Dendritic cell treated with granulocyte-macrophage colony-stimulating factor and Interleukin-4, amounts not matched to agents 40 ng/mL and 50 ng/mL, for 4 days (primary cell): ENCODE data around the gene MIEF2.
A peak's percentile ranks its signal among the peaks of the same experiment; 100 is the strongest.
"Not testable (repeated sequence)": the region's sequence is repeated elsewhere in the genome, so short reads cannot be mapped to it uniquely, and the experiment has no call there.

ENCODE experiments used
- H3K27ac Mint-ChIP-seq: one replicate; pipeline ENCODE4 v1.8.0; 2022; ENCODE audit warnings: mild to moderate bottlenecking, mixed read lengths
- H3K27me3 Mint-ChIP-seq: one replicate; pipeline ENCODE4 v1.8.0; 2022; ENCODE audit warnings: mild to moderate bottlenecking, mixed read lengths
- H3K36me3 Mint-ChIP-seq: one replicate; pipeline ENCODE4 v1.8.0; 2022; ENCODE audit warnings: low read depth, mixed read lengths
- H3K4me1 Mint-ChIP-seq: one replicate; pipeline ENCODE4 v1.8.0; 2022; ENCODE audit warnings: low read depth, mixed read lengths
- H3K4me3 Mint-ChIP-seq: one replicate; pipeline ENCODE4 v1.8.0; 2022; ENCODE audit warnings: mild to moderate bottlenecking, moderate library complexity, mixed read lengths
- H3K9me3 Mint-ChIP-seq: one replicate; pipeline ENCODE4 v1.8.0; 2022; ENCODE audit warnings: mixed read lengths
- intact Hi-C: fragments of 100-400 bp; cut with micrococcal nuclease; formaldehyde crosslinking; loops from one replicate; pipeline ENCODE4 v1.15.0; 2022

MIEF2 gene

DNA sequence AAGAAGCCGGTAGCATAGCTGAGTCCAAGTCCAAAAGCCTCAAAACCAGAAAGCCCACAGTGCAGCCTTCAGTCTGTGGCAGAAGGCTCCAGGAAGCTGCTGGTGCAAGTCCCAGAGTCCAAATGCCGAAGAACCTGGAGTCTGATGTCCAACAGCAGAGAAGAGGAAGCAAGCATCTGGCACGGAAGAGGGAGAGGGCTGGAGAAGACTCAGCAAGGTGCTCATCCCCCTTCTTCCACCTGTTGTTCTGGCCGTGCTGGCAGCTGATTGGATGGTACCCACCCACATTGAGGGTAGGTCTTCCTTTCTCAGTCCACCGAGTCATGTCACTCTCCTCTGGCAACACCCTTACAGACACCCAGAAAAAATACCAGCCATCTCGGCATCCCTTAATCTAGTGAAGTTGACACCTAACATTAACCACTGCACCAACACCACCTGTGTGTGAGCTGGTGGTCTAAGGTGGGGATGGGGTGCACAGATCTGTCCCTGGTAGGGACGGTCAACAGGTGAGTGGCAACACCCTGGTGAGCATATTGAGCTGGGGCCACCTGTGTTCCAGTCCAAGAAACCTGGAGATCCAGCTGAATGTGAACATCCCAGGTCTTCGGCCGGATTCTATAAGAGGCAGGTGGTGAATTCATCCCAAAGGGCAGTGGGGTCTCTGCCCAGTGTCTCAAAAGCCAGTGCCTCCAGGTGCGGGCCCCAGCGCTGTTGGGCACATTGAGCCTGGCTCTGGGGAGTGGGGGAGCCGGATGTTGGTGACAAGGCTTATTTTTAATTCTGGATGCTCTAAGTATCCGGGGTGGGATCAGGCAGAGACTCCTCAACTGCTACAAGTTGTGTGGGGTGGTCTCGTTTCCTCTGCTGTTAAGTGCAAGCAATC lies 9.8 kb downstream of the MIEF2 start:
- Mint-ChIP-seq H3K36me3 (peaks cover 56% of the 10 kb centered on the region), H3K27me3 (no peaks in the 10 kb centered on the region), H3K4me3 (no peak overlapping the region), H3K4me1 (no peaks in the 10 kb centered on the region), H3K9me3 (no peaks in the 10 kb centered on the region), H3K27ac (no peak overlapping the region)
- intact Hi-C loops, result no loop called here

- H3K27ac Mint-ChIP-seq, result no peak overlapping the region
- H3K36me3 Mint-ChIP-seq, result peaks cover 98% of the 10 kb centered on the region
- H3K9me3 Mint-ChIP-seq, result no peaks in the 10 kb centered on the region
- no peak overlapping the region for H3K4me3 Mint-ChIP-seq
- H3K4me1 Mint-ChIP-seq, result no peaks in the 10 kb centered on the region
- no peaks in the 10 kb centered on the region for H3K27me3 Mint-ChIP-seq
- intact Hi-C loops, result no loop called here
Measured at GRCh38 chr17:18277076-18277475, 16.6 kb downstream of the MIEF2 start.

DNA sequence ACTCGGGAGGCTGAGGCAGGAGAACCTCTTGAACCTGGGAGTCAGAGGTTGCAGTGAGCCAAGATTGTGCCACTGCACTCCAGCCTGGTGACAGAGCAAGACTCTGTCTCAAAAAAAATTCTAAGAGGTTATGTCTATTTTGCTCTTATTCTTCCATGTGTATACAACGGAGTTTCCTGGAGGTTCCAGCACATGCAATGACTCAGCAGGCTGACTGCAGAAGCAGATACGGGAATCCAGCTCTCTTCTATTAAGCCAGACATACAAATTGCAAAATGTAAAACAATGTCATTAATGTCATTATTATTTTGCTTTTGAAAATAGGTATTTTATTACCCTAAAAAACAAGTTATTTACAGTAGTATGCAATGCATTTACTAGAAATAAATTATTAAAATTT lies 18.4 kb downstream of the MIEF2 start:
- no peaks in the 10 kb centered on the region for H3K9me3 Mint-ChIP-seq
- H3K27me3 Mint-ChIP-seq, result no peaks in the 10 kb centered on the region
- no peak overlapping the region for H3K27ac Mint-ChIP-seq
- peaks cover 98% of the 10 kb centered on the region for H3K36me3 Mint-ChIP-seq
- no peaks in the 10 kb centered on the region for H3K4me1 Mint-ChIP-seq
- intact Hi-C loops, result no loop called here
- no peak overlapping the region for H3K4me3 Mint-ChIP-seq

GRCh38 chr17:18280249-18280648 lies 19.8 kb downstream of the MIEF2 start:
- Mint-ChIP-seq H3K27ac (no peak overlapping the region), H3K9me3 (no peaks in the 10 kb centered on the region), H3K4me1 (no peaks in the 10 kb centered on the region), H3K27me3 (no peaks in the 10 kb centered on the region), H3K36me3 (peaks cover 100% of the 10 kb centered on the region), H3K4me3 (no peak overlapping the region)
- intact Hi-C loops, result no loop called here

DNA sequence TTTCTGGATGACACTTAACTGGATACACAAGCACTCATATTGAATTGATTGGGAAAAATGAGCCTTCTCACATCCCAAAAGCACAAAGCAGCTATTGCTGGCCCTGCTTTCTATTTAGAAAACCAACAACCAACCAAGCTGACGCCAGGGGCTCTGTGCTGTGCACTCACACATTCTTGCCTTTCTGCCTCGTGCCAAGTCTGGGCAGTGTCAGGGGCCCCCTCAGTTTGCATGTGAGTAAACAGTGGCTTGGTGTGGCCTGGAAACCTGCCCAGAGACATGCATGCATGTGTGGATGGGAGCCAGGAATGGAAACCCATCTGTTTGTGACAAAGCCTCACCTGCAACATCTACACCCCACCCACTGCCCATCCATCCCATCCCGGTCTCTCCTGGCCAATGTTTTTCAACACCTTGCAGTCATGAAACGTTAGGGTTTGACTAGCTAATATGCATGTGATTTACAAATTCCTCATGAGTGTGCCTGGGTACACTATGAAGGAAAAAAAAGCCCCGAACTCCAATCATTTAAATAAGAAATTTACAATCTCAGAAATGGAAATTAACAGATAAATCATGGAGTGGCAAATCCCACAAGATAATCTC lies 20.4 kb downstream of the MIEF2 start:
- Mint-ChIP-seq H3K4me3 (no peak overlapping the region), H3K36me3 (peaks cover 100% of the 10 kb centered on the region), H3K27me3 (no peaks in the 10 kb centered on the region), H3K9me3 (no peaks in the 10 kb centered on the region), H3K27ac (no peak overlapping the region), H3K4me1 (no peaks in the 10 kb centered on the region)
- intact Hi-C loops, result no loop called here

DNA sequence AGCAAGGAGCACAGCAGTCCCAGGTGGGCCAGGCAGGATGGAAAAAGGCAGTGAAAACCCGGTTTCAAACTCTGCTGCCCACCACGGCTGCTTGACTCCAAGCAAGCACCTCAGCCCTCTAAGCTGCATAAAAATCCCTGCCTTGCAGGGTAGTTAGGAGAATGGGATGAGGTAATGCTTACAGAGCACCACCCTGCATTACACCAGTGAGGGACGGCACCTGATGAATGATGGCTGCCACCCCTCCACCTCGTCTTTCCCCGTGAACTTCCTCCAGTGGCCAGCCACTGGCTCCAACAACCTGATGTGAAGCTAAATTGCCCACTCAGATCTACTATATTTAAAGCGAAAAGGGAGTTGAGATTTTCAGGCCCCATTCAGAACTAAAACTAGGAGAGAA lies 21.3 kb downstream of the MIEF2 start:
- Mint-ChIP-seq H3K27me3 (no peaks in the 10 kb centered on the region), H3K27ac (no peak overlapping the region), H3K4me1 (no peaks in the 10 kb centered on the region), H3K9me3 (no peaks in the 10 kb centered on the region), H3K4me3 (no peak overlapping the region), H3K36me3 (peaks cover 100% of the 10 kb centered on the region)
- intact Hi-C loops, result no loop called here

DNA sequence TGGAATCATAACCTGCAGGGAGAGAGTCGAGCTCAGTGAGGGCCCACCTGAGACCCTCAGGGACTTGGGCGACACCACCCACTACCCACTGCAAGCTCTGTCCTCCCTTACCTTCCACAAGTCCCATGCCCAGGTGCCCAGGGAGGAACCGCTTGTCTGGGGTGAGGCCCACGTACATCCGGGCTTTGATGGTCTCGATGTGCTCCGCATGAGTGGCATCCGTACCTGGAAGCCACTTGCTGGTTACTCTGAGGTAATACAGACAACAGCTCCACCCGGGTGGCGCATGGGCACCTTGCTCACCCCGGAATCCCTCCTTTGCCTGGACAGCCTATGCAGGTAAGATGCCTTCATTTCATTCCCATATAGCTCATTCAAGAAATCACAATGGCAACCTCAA lies 24.8 kb downstream of the MIEF2 start:
- intact Hi-C loops, result no loop called here
- Mint-ChIP-seq H3K4me1 (no peaks in the 10 kb centered on the region), H3K27ac (no peak overlapping the region), H3K27me3 (no peaks in the 10 kb centered on the region), H3K9me3 (no peaks in the 10 kb centered on the region), H3K4me3 (no peak overlapping the region), H3K36me3 (peaks cover 100% of the 10 kb centered on the region)

DNA sequence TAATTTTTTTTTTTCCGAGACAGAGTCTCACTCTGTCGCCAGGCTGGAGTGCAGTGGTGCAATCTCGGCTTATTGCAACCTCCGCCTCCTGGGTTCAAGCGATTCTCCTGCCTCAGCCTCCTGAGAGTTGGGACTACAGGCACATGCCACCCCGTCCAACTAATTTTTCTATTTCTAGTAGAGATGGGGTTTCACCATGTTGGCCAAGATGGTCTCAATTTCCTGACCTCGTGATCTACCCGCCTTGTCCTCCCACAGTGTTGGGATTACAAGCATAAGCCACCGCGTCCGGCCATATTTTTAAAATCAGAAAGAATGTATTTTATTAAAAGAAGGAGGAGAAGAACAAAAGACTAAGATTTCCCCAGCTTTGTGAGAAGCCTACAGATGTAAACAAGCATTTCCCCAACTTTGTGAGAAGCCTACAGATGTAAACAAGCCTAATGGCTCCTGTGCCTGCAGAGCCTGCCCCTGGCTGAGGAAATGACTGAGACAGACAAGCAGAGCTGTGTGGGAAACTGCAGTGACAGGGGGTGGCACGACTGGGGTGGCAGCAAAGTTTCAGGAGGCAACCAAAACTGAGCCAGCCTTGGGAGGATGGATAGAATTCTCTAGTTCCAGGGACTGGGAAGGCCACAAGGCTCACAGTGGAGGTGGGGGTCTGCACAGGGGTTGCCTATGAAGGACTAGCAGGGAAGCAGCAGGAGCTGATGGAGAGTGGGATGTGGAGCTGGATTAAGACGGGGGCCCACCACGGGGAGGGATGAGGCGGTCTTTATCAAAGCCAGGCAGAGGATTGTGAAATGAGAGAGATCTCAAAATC lies 31.5 kb downstream of the MIEF2 start:
- no peaks in the 10 kb centered on the region for H3K27me3 Mint-ChIP-seq
- no peaks in the 10 kb centered on the region for H3K9me3 Mint-ChIP-seq
- H3K27ac Mint-ChIP-seq, result no peak overlapping the region
- peaks cover 5% of the 10 kb centered on the region for H3K4me1 Mint-ChIP-seq
- H3K36me3 Mint-ChIP-seq, result peaks cover 96% of the 10 kb centered on the region
- H3K4me3 Mint-ChIP-seq, result no peak overlapping the region
- intact Hi-C loops, result no loop called here

GRCh38 chr17:18298061-18298460 lies 37.6 kb downstream of the MIEF2 start:
- intact Hi-C loops, H3K27ac Mint-ChIP-seq, H3K27me3 Mint-ChIP-seq, H3K4me3 Mint-ChIP-seq, H3K9me3 Mint-ChIP-seq: not testable (repeated sequence)
- Mint-ChIP-seq H3K36me3 (peaks cover 79% of the 10 kb centered on the region), H3K4me1 (peaks cover 41% of the 10 kb centered on the region)

- Mint-ChIP-seq H3K9me3 (no peaks in the 10 kb centered on the region), H3K27ac (peak overlapping the region; percentile 83), H3K27me3 (no peaks in the 10 kb centered on the region), H3K4me1 (peaks cover 49% of the 10 kb centered on the region), H3K36me3 (peaks cover 80% of the 10 kb centered on the region), H3K4me3 (peak overlapping the region; percentile 7)
- intact Hi-C loops, result no loop called here
Measured at GRCh38 chr17:18300725-18301480, 40.4 kb downstream of the MIEF2 start.

DNA sequence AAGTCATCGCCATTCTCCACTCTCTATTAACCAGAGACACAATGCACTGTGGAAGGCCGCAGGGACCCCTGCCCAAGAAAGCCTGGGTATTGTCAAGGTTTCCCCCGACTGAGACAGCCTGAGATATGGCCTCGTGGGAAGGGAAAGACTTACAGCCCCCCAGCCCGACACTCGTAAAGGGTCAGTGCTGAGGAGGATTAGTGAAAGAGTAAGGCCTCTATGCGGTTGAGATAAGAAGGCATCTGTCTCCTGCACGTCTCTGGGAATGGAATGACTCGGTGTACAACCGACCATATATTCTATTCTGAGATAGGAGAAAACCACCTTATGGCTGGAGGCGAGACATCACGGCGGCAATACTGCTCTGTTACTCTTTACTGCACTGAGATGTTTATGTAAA lies 42.7 kb downstream of the MIEF2 start:
- H3K4me3 Mint-ChIP-seq, intact Hi-C loops, H3K27ac Mint-ChIP-seq, H3K9me3 Mint-ChIP-seq, H3K27me3 Mint-ChIP-seq: not testable (repeated sequence)
- H3K36me3 Mint-ChIP-seq, result peaks cover 95% of the 10 kb centered on the region
- peaks cover 38% of the 10 kb centered on the region for H3K4me1 Mint-ChIP-seq

GRCh38 chr17:18309202-18309601 lies 48.7 kb downstream of the MIEF2 start:
- H3K4me1 Mint-ChIP-seq, result peaks cover 37% of the 10 kb centered on the region
- H3K4me3 Mint-ChIP-seq, result no peak overlapping the region
- no peak overlapping the region for H3K27ac Mint-ChIP-seq
- intact Hi-C loops, result no loop called here
- H3K36me3 Mint-ChIP-seq, result peaks cover 87% of the 10 kb centered on the region
- no peaks in the 10 kb centered on the region for H3K9me3 Mint-ChIP-seq
- no peaks in the 10 kb centered on the region for H3K27me3 Mint-ChIP-seq

DNA sequence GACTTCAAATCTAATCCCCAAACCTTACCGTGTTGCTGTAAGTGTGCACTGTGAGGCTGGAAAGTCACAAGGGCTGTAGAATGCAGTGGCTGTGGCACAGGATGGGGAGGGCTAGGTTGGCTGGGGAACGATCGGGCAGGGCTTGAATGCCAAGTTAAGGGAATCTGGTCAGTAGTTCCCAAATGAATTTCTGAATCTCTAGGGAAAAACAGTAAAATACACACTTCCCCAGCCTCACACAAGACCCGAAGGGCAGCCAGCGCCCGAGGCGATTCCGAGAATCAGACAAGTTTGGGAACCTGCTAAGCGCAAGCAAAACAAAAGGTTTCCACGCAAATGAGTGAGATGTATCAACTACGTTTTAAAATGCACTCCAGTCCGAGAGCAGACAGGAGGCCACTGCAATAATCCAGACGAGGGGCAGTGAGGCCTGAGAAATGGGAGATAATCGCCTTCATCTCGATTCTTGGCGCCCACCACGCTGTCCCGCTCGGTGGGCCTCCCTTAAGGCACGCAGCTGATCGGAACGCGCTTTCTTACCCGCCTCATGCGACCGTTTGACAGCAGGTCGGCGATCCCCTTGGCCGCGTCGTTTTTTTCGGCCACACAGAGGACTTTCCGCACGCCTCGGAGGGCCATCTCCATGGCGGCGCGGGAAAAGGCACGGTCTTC lies 53.7 kb downstream of the MIEF2 start:
- Mint-ChIP-seq H3K27ac (peak overlapping the region; percentile 100), H3K36me3 (peaks cover 90% of the 10 kb centered on the region), H3K27me3 (no peaks in the 10 kb centered on the region), H3K9me3 (peaks cover 6% of the 10 kb centered on the region), H3K4me3 (peak overlapping the region; percentile 89), H3K4me1 (peaks cover 73% of the 10 kb centered on the region)
- intact Hi-C loops, result no loop called here
